Measurements from ENCODE around the gene MEIOB.
A peak's percentile ranks its signal among the peaks of the same experiment; 100 is the strongest.
"Not testable (repeated sequence)": the region's sequence is repeated elsewhere in the genome, so short reads cannot be mapped to it uniquely, and the experiment has no call there.

The MEIOB gene

GRCh38 chr16:1884889-1885288 lies 12.9 kb upstream of the MEIOB start:
- no peak overlapping the region for H3K4me3 ChIP-seq (ENCODE audit: low read length)
- DNase-seq (ENCODE audit: low read depth) = no peak
- TF ChIP-seq CTCF (IDR thresholded peaks at IDR 0.05; ENCODE audit: insufficient read depth, low read depth, low read length, missing control alignments) = no peak

GRCh38 chr16:1884155-1884760 lies 12.3 kb upstream of the MEIOB start:
- peak; percentile 46 for TF ChIP-seq CTCF (IDR thresholded peaks at IDR 0.05; ENCODE audit: insufficient read depth, low read depth, low read length, missing control alignments)
- H3K4me3 ChIP-seq (ENCODE audit: low read length) = no peak overlapping the region
- peak; percentile 64 for DNase-seq (ENCODE audit: low read depth)

- DNase-seq (ENCODE audit: low read depth) = not testable (repeated sequence)
Observed at GRCh38 chr16:1881172-1881571, 9.2 kb upstream of the MEIOB start.

GRCh38 chr16:1879477-1879876 lies 7.5 kb upstream of the MEIOB start:
- peak; percentile 56 for DNase-seq (ENCODE audit: low read depth)
- no peak overlapping the region for H3K4me3 ChIP-seq (ENCODE audit: low read length)
- no peak for TF ChIP-seq CTCF (IDR thresholded peaks at IDR 0.05; ENCODE audit: insufficient read depth, low read depth, low read length, missing control alignments)

More at GRCh38 chr16:1881172-1881571, 9.2 kb upstream of the MEIOB start:
- H3K4me3 ChIP-seq (ENCODE audit: low read length) = not testable (repeated sequence)

DNA sequence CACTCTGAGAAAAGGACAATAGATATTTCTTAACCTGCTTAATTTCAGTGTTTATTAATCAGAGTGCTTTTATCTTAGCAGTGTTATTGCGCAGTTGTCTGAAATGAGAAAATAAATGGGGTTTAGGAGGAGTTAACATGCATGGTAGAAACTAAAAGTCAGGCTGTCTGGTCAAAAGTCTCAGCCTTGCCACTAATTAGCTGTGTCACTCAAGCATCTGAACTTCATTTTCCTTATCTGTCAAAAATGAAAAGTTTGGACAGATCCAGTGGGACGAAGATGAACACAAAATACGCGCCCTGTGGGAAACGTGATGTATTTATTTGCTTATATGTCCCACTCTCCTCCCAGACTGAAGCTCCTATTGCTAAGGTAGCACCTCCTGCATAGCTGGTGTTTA lies 6.3 kb upstream of the MEIOB start:
- TF ChIP-seq CTCF (IDR thresholded peaks at IDR 0.05; ENCODE audit: insufficient read depth, low read depth, low read length, missing control alignments) = no peak

GRCh38 chr16:1877804-1878203 lies 5.8 kb upstream of the MEIOB start:
- no peak overlapping the region for H3K4me3 ChIP-seq (ENCODE audit: low read length)
- peak; percentile 14 for DNase-seq (ENCODE audit: low read depth)
- TF ChIP-seq CTCF (IDR thresholded peaks at IDR 0.05; ENCODE audit: insufficient read depth, low read depth, low read length, missing control alignments) = no peak

More for the DNA sequence above, 6.3 kb upstream of the MEIOB start:
- DNase-seq (ENCODE audit: low read depth) = no peak
- no peak overlapping the region for H3K4me3 ChIP-seq (ENCODE audit: low read length)

- no peak for TF ChIP-seq CTCF (IDR thresholded peaks at IDR 0.05; ENCODE audit: insufficient read depth, low read depth, low read length, missing control alignments)
- no peak overlapping the region for H3K4me3 ChIP-seq (ENCODE audit: low read length)
- no peak for DNase-seq (ENCODE audit: low read depth)
Observed at GRCh38 chr16:1877089-1877488, 5.1 kb upstream of the MEIOB start.

All from epithelial cell of esophagus (primary cell).